GM19023 (cell line): ENCODE results near the gene DENND6B.

Source experiments
- ATAC-seq: cut with Tn5 transposase; IDR thresholded peaks from one replicate; pipeline ENCODE4 v1.9.1; 2021; ENCODE audit warnings: mild to moderate bottlenecking, moderate library complexity; ENCODE audit not compliant: unreplicated experiment

Gene DENND6B

DNA sequence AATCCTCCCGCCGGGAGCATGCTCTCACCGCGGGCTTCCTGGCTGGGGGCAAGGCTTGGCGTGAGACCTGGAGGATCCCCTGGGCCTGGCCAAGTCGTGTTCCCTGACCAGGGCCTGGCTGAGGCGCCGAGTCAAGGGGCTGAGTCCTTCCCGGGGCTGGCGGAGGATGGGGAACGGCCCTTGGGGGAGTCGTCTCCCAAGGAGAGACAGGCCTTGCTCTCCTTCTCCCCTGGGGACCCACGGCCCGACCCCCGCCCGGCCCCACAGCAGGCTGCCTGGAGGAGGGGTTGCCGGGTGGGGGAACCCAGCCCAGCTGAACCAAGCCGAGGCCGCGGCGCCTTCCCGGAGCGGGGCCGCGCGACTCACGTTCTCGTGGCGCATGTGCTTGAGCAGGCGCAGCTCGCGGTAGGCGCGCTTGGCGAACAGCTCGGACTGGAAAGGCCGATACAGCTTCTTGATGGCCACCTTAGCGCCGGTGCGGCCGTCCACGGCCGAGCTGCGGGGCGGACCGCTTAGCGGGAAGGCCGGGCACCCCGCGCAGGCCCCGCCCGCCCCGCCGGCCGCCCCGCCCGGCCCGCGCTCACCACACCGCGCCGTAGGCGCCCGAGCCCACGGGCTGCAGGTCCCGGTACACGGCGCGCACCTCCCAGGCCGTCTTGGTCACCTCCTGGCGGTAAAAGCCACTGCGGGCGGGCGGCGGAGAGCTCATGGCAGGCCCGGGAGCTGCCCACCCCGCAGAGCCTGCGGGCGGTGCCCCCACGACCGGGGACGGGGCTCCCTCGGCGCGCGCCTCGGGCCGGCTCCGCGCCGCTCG, 65.8 kb downstream of the DENND6B start:
- no peak for ATAC-seq

GRCh38 chr22:50260434-50260800, 66.4 kb downstream of the DENND6B start:
- no peak for ATAC-seq

GRCh38 chr22:50259302-50259701, 67.5 kb downstream of the DENND6B start:
- ATAC-seq, result no peak
